Measurements from ENCODE around the gene CDK14. TPM values are rescaled to one million over a fixed set of nuclear protein-coding genes. Genes with fewer than 3 reads are reported as not detected.
"Not testable (repeated sequence)": the region's sequence is repeated elsewhere in the genome, so short reads cannot be mapped to it uniquely, and the experiment has no call there.

Gene CDK14
- total RNA-seq, 2 donors from 2014 or later: 45.3 to 53.8 TPM

DNA sequence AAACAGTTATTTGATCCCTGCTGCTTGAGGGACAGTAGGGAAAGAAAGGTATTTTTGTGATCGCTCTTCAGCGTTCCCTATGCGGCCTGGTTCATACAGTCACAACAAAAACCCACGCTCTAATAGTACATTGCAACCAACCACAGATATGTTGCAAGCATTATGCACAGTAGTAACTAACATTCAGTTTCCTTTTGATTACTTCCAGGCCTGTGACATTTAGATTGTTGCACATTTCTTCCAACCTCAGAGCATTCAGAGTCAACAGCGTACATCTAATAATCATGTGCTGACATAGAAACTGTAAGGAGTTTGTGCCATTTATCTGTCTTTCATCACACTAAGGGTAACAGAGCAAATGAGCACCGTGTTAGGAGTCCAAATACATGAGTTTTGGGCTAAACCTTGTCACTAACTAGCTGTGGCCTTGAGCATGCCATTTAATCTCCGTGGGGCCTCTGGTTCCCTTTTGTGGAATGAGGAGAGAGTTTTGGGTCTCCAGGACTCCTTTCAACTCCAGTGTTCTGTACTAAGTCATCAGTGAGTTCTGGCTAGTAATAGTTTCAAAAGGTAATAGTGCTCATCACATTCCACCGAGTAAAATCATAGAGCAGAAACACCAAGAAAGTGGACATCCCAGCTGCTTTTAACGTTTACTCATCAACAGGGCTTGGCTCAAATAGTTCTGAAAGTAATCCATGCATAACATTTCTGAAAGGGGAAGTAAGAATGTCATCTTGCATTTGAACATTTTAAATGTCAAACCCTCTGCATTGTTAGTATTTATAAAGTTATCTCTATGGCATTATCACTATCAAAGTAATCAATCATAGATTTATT, 569.1 kb downstream of the CDK14 start:
- no peak for DNase-seq (ENCODE audit: low spot score)
- intact Hi-C loops (cut with DNase I): loop anchor here in 1 of 2 donors (5.0 kb wide), 1 partner anchor 253 kb away; no protein-coding TSS in a partner anchor

DNA sequence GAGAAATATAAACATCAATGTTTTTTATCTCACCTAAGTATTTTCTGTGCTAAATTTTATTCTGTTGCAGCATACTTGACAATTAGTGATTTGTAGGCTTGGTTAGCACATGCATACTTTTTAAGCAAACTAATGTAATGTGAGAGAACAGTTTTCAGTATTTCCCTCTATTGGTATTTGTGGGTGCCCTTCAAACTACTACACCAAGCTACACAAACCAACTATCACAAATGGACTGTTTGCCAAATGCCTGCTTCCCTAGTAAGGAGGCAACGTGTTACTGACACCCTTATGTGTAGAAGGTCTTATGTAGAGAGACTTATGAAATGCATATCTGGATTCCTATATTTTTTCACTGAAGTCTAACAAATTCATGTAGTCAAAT, 569.7 kb downstream of the CDK14 start:
- no peak for DNase-seq (ENCODE audit: low spot score)
- intact Hi-C loops (cut with DNase I): loop anchor here in 1 of 2 donors (5.0 kb wide), 1 partner anchor 254 kb away; no protein-coding TSS in a partner anchor

DNA sequence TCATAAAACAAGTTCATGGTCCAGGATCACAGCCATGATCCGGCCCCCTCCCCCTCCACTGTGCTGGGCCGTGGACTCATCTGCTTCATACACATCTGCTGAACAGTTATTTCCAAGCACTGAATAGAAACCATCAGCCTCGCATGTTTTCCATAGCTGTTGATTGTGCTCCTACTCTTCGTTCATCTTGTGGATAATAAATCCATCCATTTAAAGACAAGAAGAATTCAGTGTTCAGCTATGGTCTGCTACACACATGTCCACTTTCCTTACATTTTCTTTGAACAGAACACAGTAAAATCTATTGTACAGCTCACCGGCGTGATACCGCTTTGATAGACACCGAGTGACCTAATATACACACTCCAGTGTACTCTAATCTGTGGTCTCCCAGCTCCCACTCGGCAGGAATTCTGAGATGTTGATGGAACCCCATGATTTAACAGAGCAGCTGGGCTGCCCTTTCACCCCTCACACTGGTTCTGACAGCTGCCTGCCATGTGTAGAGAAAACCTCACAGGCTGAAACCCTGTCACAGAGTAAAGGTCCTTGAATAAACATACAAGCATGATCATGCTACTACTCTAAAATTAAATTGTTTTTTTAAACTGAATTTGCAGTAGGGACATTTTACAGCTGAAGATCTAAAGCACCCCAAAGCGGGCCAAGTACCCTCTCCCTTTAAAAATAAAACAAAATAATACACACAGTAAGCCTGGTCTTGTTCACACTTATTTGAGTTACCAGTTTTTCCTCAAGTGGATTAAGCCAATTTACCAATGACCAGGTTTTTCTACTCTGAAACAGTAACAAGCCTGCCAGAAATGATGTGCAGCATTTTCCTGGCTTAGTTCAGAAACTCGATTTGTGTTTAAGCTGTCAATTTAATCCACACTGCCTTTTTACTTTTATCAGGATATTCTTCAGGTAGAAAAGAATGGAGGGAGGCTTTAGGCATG, 573.0 kb downstream of the CDK14 start:
- DNase-seq (ENCODE audit: low spot score): no peak
- intact Hi-C loops (cut with DNase I): loop anchor here in 1 of 2 donors (5.0 kb wide), 1 partner anchor 257 kb away; no protein-coding TSS in a partner anchor

DNA sequence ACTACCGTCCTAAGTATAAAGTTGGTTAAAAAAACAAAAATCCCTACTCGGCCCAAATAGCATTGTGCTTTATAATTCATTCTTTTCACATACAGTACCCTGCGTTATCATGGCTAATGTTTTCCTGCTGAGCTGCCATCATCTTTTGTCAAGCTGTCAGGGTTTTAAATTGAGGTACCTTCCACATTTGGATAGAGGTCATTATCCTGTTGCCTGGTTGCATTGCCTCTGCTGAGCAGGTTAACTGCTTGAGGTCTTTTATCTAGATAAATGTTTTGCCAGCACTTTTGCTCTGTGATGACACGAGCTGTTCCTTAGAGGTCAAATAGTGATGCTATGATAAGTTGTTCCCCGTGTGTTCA, 573.7 kb downstream of the CDK14 start:
- no peak for DNase-seq (ENCODE audit: low spot score)
- intact Hi-C loops (cut with DNase I): loop anchor here in 1 of 2 donors (5.0 kb wide), 1 partner anchor 258 kb away; no protein-coding TSS in a partner anchor

DNA sequence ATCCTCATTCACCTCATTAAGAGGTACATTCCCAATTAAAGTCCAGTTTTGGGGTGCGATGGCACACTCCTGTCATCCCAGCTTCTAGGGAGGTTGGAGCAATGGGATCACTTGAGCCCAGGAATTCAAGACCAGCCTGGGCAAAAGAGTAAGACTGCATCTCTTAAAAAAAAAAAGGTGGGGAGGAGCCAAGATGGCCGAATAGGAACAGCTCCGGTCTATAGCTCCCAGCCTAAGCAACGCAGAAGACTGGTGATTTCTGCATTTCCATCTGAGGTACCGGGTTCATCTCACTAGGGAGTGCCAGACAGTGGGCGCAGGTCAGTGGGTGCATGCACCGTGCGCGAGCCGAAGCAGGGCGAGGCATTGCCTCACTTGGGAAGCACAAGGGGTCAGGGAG, 577.1 kb downstream of the CDK14 start:
- DNase-seq (ENCODE audit: low spot score); intact Hi-C loops (cut with DNase I): not testable (repeated sequence)

DNA sequence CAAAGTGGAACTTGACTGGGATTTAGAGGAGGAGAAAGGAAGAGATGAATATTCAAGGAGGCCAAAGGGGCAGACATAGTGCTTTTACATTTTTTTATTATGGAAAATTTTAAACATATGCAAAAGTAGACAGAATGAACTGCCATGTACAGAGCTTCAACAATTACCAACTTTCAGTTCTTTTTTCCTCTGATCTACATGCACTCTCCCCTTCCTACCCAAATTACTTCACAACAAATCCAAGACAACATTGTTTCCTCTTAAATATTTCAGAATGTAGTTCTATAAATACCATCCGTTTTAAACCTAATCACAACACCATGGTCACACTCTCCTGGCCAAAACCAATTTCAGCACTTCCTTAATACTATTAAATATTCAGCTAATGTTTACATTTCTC, 584.6 kb downstream of the CDK14 start:
- intact Hi-C loops (cut with DNase I): no loop called here
- DNase-seq (ENCODE audit: low spot score): no peak

DNA sequence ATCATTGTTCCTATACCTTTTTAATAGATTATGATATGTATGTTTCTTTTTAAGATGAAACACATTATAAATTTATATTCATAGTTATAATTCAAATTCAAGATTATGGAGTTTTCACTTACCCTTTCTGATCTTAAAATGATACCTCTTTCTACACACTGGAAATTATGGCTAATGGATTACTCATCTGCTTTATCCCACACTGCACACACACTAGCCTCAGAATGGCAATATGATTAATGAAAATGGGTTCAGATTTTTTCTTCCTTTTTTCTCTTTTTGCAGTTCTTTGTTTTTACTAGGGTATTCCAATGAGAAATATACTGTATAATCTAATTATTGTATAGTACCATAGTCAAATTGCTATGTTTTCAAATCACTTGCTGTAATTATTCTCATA, 585.8 kb downstream of the CDK14 start:
- intact Hi-C loops (cut with DNase I): no loop called here
- DNase-seq (ENCODE audit: low spot score): no peak

DNA sequence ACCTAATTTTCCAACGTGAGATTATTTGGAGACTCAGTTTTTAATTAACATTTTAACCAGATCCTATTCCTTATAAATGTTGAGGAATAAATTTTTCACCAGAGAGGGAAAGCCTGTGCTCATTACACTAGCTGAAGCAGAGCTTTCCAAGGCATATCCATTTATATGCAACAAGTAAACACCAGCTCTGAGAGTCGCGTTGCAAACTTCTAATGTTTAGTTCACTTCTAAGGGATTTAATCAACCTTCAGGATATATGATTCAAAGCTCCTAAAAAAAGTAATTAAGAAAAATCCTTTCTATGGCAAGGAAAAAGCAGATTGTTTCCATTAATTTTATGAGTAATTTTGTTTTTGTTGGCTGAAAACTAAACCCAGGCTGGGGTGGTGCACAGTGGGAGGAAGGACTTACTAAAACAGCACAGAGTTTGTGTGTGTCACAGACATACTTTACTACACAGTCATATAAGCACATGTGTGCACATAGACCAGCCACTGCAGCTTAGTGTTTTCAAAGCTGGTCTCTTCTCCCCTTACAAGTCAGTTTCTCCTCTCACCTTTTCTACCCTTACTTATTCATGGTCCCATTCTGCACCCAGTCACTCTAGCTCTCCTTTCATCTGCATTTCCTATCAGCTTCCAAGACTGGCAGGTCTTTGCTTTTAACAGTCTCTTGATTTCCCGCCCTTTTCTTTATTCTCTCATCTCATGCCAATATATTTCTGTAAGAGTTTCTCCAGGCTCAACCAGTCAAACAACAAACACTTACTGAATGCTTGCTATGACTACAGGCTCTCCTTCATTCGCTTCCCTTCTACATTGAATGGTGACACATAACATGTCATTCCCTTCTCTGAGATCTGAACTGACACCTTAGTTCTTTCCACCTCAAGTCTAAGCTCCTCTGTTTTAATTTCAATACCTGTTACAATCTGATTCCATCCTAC, 587.0 kb downstream of the CDK14 start:
- DNase-seq (ENCODE audit: low spot score): no peak

DNA sequence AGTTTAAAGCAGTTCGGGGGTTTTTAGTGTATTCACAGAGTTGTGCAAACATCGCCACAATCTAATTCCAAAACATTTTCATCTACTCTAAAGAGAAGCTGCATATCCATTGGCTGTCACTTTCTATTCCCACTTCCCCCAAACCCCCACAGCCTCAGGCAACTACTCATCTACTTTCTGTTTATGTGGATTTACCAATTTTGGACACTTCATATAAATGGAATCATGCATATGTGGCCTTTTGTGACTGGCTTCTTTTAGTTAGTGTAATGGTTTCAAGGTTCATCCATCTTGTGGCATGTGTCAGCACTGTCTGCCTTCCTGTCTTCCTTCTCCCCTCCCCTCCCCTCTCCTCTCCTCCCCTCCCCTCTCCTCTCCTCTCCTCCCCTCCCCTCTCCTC, 589.6 kb downstream of the CDK14 start:
- DNase-seq (ENCODE audit: low spot score): no peak
- intact Hi-C loops (cut with DNase I): no loop called here

More for the DNA sequence above, 587.0 kb downstream of the CDK14 start:
- intact Hi-C loops (cut with DNase I): no loop called here

DNA sequence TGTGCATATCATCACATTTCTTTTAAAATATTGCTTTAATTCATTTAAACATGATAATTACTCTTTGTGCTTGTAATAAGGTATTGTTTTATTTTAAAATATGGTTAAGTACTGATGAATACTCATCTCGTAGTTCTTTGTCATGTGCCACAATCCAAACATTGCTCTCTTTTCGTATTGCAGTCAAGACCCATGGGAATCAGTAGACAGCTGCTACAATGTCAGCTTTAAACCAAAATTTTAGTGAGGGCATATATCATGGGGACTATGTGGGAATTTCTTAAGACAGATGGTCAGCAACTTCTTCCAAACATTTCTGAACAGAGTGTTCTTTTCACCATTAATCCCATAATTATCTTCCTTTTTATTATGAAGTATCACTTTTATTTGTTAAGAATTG, 590.9 kb downstream of the CDK14 start:
- intact Hi-C loops (cut with DNase I): no loop called here
- DNase-seq (ENCODE audit: low spot score): no peak

DNA sequence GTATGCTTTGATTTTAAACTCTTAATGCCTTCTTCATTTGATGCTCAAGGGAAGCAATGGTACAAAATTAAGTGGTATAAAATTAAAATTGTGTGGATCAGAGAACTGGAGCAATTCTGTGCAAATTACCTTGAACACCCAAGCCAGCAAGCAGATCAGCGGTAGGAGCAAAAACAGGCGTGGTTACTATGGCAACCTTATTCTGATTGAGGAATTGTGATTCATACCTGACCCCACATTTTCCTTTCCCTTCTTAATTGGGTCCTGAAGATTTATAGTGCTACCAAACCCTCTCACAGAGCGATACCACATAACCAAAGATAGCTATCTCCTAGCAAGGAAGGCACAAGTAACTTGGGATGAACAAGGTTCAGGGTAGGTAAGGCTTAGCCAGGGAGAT, 595.6 kb downstream of the CDK14 start:
- DNase-seq (ENCODE audit: low spot score): no peak
- intact Hi-C loops (cut with DNase I): no loop called here

DNA sequence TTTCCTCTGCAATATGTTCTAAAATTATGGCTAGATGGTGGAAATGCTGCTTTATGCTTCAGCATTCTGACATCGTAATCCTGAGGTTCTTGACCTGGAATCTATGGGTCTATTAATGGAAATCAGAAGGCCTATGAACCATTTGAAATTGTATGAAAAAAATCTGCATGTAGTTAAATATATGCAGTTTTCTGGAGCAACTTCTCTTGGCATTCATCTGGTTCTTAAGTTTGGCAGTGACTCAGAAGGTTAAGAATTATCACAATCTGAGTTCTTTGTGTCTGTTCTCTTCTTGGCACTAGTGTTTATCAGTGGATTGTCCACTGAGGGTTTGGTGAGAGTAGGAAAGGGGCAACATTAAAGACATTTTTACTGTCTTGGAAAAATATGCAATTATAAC, 597.0 kb downstream of the CDK14 start:
- DNase-seq (ENCODE audit: low spot score): no peak

DNA sequence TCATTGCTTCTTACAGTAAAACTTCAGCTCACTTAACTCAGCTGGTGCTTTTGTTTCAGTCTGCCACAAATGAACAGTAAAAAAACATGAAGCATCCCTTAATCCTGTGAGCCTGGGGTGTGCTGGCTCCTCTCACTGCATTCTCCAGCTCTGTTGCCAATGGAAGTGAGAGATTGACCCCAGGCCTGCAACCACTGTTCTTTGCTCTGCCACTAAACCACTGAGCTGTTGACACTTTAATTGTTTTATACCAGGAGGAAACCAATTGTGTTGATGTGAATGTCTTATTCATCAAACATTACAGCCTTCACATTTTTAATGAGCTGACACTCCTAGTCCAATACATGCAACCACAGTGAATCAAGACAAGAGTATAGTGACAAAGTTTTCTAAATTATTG, 598.7 kb downstream of the CDK14 start:
- intact Hi-C loops (cut with DNase I): no loop called here
- no peak for DNase-seq (ENCODE audit: low spot score)

More for the DNA sequence above, 597.0 kb downstream of the CDK14 start:
- intact Hi-C loops (cut with DNase I): no loop called here

DNA sequence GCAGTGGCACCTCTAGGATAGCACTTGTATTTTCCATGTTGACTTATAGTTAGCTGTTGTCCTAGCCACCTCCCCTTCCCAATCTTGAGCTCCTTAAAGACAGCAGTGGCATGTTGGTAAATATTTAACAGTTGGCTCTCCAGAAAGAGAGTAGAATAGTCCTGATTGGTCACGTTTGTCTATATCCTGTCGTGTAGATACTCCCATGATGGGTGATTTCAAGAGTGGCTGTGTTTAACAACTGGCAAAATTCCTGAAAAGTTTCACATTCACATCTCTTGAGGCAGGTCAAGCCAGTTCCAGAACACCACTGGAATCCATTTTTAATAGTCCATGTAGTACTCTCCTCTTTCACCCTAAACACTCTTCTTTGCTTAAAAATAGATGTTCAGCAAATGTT, 599.9 kb downstream of the CDK14 start:
- intact Hi-C loops (cut with DNase I): no loop called here
- DNase-seq (ENCODE audit: low spot score): no peak

DNA sequence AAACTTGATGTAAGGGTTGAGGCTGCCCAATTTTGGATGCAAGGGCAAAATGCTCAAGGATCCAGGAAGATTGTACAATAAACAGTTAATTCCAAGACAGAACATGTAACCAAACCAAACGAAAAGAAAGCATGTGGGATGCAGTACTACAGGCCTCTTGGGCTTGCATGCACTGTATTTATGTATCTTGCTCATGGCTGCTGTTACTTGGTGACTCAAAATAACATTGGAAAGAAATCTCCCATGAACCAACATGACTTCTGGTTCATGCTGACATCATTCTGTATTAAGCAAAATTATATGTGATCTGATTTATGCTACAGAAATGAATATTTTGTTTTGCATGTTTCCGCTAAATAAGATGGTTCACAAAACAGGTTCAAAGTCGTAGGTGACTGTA, 602.2 kb downstream of the CDK14 start:
- intact Hi-C loops (cut with DNase I): no loop called here
- no peak for DNase-seq (ENCODE audit: low spot score)

DNA sequence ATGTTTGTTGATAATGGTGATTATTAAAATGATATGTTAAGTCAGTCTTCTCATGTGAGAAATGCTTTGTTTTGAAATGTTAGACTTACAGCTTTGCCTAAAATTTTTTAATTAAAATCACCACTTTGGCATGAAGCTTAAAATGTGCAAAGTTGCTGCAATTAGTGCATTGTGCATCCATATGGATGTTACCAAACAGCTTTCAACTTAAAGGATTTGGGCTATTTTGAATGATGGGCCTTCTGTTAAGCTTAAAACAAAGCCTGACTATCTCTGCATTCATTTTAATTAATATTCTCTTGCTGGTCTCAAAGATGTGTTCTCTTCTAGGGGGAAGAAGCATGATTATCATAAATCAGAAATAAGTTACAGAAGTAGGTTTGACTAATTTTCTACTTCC, 603.5 kb downstream of the CDK14 start:
- intact Hi-C loops (cut with DNase I): no loop called here
- no peak for DNase-seq (ENCODE audit: low spot score)

DNA sequence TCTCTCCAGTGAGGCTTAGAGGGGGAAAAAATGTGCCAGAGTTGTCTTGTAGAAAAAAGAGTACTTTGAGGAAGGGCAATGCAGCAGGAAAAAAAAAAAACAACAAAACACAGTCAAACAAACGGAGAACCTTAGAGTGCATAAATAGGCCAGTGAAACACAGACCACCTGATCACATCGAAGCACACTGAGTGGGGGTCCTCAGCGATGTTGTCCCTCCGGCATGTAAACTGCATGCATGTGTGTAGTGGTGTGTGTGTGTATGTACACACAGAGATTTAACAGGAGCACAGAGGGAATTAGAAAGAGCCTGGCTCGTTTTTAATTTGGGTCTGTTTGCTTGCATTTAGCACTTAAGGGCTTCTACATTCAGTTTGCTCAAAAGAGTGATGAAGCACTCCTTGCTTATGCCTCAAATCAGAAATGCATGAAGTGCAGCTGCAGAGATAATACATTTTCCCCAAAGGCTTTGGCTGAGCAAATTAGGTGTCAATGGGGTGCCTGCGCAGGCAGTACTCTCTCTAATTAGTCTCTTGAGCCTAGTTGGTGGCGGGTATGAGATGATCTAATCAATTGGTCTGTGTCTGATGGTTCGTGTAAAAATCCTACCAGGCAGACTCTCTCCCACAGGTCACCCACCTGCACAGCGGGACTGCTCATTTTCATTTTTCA, 605.5 kb downstream of the CDK14 start:
- no peak for DNase-seq (ENCODE audit: low spot score)
- intact Hi-C loops (cut with DNase I): no loop called here

DNA sequence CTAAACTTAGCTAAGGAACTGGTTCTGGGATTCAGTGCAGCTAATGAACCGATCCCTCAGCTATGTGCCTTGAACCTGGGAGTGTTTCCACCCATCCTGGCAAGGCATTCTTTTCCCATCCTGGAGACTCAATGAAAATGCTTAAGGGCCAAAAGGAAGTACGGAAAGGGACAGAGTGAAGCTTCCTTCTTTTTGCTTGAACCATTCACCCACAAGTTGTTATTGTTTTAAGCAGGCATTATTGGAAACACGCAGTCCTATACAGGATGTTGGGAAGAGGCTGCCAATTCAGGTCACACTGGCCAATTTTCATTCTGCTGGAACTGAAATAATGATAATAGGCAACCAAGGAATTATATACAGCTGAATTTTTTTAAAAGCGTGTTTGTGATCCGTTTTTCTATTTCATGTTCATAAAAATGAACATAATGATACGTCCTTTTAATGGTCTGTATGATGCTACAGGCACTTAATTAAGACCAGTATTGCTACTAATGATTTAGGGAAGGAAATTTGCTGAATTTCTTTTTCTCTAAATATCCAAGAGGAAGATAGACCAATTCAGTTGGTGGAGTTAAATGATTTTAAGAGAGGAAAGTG, 610.3 kb downstream of the CDK14 start:
- intact Hi-C loops (cut with DNase I): no loop called here
- no peak for DNase-seq (ENCODE audit: low spot score)

Measured in posterior vena cava (tissue), 2 donors.